GM06990 (cell line): ENCODE measurements around the gene TULP4.

Source experiments
- DNase-seq: peaks from one replicate; pipeline ENCODE4 v3.0.0-alpha.2; 2011; ENCODE audit not compliant: insufficient read length; ENCODE audit errors: extremely low read depth
- H3K27me3 ChIP-seq: replicated peaks from 2 replicates; pipeline ENCODE4 v1.6.0; 2011; ENCODE audit warnings: low read length; ENCODE audit not compliant: control insufficient read depth, insufficient read depth
- H3K36me3 ChIP-seq: 2 replicates; pipeline ENCODE4 v1.5.1; 2011; ENCODE audit warnings: low read length; ENCODE audit not compliant: control insufficient read depth, insufficient read depth
- H3K4me3 ChIP-seq: replicated peaks from 2 replicates; pipeline ENCODE4 v1.5.1; 2011; ENCODE audit warnings: low read depth, mild to moderate bottlenecking, control low read depth, low read length
- TF ChIP-seq, protein P1 (sequence below): IDR thresholded peaks from 2 replicates; pipeline ENCODE4 v1.5.1; 2011; ENCODE audit warnings: low read length, control low read depth, mild to moderate bottlenecking, inconsistent platforms; ENCODE audit not compliant: insufficient read depth, poor library complexity, severe bottlenecking

The TULP4 gene

DNA sequence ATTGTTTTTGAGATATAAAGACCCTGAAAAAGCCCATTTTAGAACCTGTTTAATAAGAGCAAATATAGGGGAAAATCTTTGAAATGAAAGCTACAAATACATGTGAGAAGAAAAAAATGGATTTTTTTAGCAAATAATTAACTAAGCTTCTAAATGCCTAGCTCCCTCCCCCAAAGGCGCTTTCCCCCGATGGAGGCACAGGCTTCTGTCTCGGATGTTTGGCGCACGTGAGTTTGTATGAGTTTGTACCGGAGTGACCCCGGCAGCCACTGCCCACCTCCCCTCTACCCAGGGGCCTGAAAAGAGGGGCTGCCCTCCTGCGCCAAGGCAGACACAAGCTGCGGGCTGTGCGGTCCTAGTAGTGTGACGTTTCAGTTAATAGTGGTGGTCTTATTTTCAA lies 197.2 kb downstream of the TULP4 start:
- no peak for DNase-seq

DNA sequence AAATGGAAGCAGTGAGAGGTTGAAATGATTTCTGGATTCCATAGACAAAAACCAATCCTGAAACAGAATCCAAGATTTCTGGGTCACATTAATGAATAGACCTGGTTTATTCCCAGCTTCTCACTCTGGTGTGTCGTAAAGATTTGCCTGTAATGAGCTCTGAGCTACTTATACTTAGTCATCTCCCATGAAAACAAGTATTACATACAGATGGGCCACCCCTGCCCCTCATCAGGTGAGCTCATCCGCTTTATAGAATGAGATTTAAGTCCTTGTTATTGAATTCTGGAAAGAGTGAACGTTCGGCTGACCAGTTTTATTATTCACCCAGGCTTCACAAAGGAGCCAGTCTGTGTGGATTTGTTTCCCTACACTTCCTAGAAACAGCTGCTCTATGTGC lies 200.5 kb downstream of the TULP4 start:
- Histone ChIP-seq H3K36me3 (no peaks in the 10 kb centered on the region), H3K4me3 (no peak overlapping the region), H3K27me3 (no peaks in the 10 kb centered on the region)
- no peak for DNase-seq
- TF ChIP-seq, protein P1, sequence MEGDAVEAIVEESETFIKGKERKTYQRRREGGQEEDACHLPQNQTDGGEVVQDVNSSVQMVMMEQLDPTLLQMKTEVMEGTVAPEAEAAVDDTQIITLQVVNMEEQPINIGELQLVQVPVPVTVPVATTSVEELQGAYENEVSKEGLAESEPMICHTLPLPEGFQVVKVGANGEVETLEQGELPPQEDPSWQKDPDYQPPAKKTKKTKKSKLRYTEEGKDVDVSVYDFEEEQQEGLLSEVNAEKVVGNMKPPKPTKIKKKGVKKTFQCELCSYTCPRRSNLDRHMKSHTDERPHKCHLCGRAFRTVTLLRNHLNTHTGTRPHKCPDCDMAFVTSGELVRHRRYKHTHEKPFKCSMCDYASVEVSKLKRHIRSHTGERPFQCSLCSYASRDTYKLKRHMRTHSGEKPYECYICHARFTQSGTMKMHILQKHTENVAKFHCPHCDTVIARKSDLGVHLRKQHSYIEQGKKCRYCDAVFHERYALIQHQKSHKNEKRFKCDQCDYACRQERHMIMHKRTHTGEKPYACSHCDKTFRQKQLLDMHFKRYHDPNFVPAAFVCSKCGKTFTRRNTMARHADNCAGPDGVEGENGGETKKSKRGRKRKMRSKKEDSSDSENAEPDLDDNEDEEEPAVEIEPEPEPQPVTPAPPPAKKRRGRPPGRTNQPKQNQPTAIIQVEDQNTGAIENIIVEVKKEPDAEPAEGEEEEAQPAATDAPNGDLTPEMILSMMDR = no peak

More for the DNA sequence above, 197.2 kb downstream of the TULP4 start:
- Histone ChIP-seq H3K36me3 (peaks cover 4% of the 10 kb centered on the region), H3K4me3 (no peak overlapping the region), H3K27me3 (no peaks in the 10 kb centered on the region)
- TF ChIP-seq, protein P1 = no peak

DNA sequence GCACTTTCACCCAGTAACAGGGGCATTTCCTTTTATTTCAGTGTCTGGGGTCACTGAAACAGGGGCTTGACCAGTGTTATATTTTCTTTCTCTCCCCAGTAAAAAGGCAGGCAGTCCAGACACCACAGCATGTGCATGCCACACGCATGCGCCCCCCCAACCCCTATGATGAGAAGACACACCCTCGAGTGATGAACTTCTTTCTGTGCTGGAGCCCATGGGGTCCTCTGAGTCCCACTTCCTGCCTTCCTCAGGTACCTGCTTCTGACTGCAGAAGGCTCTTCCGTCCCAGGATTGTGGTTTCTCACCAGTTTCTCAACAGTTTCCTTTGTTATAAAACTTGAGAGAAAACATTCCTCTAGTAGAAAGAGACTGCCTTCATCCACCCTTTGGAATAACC lies 201.9 kb downstream of the TULP4 start:
- Histone ChIP-seq H3K4me3 (no peak overlapping the region), H3K27me3 (no peaks in the 10 kb centered on the region), H3K36me3 (no peaks in the 10 kb centered on the region)
- DNase-seq = no peak
- TF ChIP-seq, protein P1 = no peak

DNA sequence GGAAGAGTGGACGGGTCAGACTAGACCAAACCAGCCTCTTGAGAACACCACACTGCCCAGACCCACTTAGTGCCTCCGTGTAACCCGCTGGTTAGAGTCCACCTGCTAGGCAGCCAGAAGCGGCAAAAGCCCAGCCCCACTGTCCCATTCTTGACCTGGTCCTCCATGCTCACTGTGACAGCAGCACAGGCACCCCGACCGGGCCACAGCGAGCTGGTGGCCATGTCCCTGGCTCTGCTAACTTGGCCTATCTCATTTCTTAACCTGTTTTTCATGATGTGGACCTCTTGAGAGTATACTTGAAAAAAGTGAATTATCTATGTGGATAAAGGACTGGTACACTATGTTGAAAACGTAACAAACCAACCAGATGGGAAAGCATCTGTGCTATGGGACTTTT lies 202.7 kb downstream of the TULP4 start:
- Histone ChIP-seq H3K27me3 (no peaks in the 10 kb centered on the region), H3K36me3 (no peaks in the 10 kb centered on the region), H3K4me3 (no peak overlapping the region)
- TF ChIP-seq, protein P1 = no peak
- DNase-seq = no peak

DNA sequence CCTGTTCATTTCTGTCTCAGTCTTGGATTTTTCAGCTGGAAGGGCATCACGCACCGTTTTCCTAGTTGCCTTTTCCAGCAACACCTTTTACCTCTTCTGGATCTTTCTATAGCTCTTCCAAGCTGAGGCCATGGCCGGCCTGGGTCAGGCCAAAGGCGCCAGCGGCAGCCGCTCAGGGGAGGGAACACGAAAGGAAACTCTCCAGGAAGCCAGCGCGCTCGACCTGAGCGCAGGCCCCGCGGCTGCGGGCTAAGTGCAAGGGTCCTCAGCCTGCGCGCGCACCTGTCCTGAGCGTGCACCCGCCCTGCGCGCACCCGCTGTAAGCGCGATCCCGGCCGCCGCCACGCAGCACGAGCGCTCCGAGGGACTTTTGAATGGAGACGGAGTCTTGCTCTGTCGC lies 203.8 kb downstream of the TULP4 start:
- no peak for DNase-seq
- Histone ChIP-seq H3K36me3 (no peaks in the 10 kb centered on the region), H3K4me3 (no peak overlapping the region), H3K27me3 (no peaks in the 10 kb centered on the region)
- TF ChIP-seq, protein P1 = no peak

DNA sequence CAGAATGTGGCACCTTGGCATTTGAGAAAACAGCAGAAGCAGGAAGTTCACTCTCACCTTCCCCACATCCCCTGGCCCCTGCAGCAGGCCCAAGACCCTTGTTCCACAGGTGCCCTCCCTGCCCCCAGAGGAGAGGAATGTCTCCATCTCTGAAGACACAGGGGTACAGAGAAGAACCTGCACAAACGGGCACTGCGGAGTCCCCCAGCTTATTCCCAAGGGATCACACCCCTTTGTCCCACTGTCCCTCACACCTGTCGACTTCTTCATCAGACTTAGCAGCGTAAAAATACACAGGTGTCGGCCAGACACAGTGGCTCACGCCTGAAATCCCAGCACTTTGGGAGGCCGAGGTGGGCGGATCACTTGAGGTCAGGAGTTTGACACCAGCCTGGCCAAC lies 204.8 kb downstream of the TULP4 start:
- DNase-seq = no peak
- no peaks in the 10 kb centered on the region for H3K36me3 ChIP-seq
- TF ChIP-seq, protein P1 = no peak
- no peaks in the 10 kb centered on the region for H3K27me3 ChIP-seq
- no peak overlapping the region for H3K4me3 ChIP-seq
